ENCODE measurements around the gene KIF14.

DNA sequence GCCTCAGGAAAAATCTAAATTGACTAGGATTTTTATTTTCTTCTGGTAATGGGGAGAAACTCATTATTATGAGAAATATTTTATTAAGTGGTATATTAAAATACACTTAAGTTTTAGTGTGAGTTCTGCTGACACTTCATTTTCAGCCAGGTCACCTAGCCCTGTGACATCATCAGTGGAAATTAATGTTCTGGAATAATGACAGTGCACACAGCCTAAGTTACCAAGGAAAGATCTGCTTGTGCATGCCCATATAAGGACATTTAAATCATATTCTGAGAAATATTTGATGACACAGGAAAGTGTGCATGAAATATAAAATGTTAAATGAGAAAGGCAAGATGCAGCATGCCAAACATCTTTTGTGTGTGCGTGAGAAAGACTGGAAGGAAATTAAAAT, 102.0 kb downstream of the KIF14 start:
- TF ChIP-seq POLR2AphosphoS5 (IDR thresholded peaks at IDR 0.05; ENCODE audit: insufficient read depth, low read depth, low read length) (no peak), GATA2 (IDR thresholded peaks at IDR 0.05; ENCODE audit: insufficient read depth, insufficient read length, low read depth, low read length) (no peak), POLR2A (IDR thresholded peaks at IDR 0.05; ENCODE audit: low read depth, low read length) (no peak), EZH2 (IDR thresholded peaks at IDR 0.05; ENCODE audit: borderline replicate concordance, low read depth, low read length, severe bottlenecking) (no peak), FOS (IDR thresholded peaks at IDR 0.05; ENCODE audit: borderline replicate concordance, insufficient read depth, low read length) (no peak), JUN (IDR thresholded peaks at IDR 0.05; ENCODE audit: borderline replicate concordance, insufficient read depth, insufficient read length, low read depth) (no peak), MYC (IDR thresholded peaks at IDR 0.05; ENCODE audit: low read depth, low read length) (no peak)
- TF ChIP-seq, protein P1, sequence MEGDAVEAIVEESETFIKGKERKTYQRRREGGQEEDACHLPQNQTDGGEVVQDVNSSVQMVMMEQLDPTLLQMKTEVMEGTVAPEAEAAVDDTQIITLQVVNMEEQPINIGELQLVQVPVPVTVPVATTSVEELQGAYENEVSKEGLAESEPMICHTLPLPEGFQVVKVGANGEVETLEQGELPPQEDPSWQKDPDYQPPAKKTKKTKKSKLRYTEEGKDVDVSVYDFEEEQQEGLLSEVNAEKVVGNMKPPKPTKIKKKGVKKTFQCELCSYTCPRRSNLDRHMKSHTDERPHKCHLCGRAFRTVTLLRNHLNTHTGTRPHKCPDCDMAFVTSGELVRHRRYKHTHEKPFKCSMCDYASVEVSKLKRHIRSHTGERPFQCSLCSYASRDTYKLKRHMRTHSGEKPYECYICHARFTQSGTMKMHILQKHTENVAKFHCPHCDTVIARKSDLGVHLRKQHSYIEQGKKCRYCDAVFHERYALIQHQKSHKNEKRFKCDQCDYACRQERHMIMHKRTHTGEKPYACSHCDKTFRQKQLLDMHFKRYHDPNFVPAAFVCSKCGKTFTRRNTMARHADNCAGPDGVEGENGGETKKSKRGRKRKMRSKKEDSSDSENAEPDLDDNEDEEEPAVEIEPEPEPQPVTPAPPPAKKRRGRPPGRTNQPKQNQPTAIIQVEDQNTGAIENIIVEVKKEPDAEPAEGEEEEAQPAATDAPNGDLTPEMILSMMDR (IDR thresholded peaks at IDR 0.05; ENCODE audit: extremely low read depth in 1 of 2, insufficient read depth in 1 of 2, low read depth in 1 of 2, low read length in 2 of 2): no peak
- TF ChIP-seq, protein P2, sequence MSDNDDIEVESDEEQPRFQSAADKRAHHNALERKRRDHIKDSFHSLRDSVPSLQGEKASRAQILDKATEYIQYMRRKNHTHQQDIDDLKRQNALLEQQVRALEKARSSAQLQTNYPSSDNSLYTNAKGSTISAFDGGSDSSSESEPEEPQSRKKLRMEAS (IDR thresholded peaks at IDR 0.05; ENCODE audit: insufficient read depth, insufficient read length): no peak

Data from endothelial cell of umbilical vein (primary cell).